H1 (cell line): ENCODE measurements around the gene NFKBIL1. TPM values are rescaled to one million over a fixed set of nuclear protein-coding genes. Genes with fewer than 3 reads are reported as not detected.

Experiments used
- CTCF ChIA-PET: fragments of 300-600 bp; sonication (Branson Sonifier 250); formaldehyde crosslinking; loops from one replicate; lab custom pipeline; 2021; ENCODE audit not compliant: partially characterized antibody; lab: Charles Lee
- POLR2A ChIA-PET: fragments of 300-600 bp; sonication (Branson Sonifier 250); formaldehyde crosslinking; loops from one replicate; lab custom pipeline; 2021; ENCODE audit warnings: inconsistent platforms; ENCODE audit not compliant: partially characterized antibody; lab: Charles Lee
- DNase-seq, 2 experiments: peaks; one replicate each; pipeline versions ENCODE4 v3.0.0 to v3.0.0-alpha.2; 2010 to 2022; ENCODE audit warnings: low spot score in 2 of 2, low read depth in 1 of 2, mixed read lengths in 1 of 2
- FAIRE-seq: peaks from 2 replicates; lab custom pipeline; 2011; peaks lifted over from hg19 to GRCh38; lab: Jason Lieb, UNC
- H2AFZ ChIP-seq: 2 replicates; pipeline ENCODE4 v1.8.1; 2012; ENCODE audit warnings: low read length, inconsistent platforms
- H2AK5ac ChIP-seq: 2 replicates; pipeline ENCODE4 v1.6.1; 2013; ENCODE audit warnings: low read depth, low read length
- H2BK120ac ChIP-seq: replicated peaks from 2 replicates; pipeline ENCODE3; 2013; ENCODE audit warnings: low read depth, low read length, inconsistent platforms
- H2BK12ac ChIP-seq: 2 replicates; pipeline ENCODE4 v1.6.1; 2013; ENCODE audit warnings: low read depth, low read length
- H2BK15ac ChIP-seq: 2 replicates; pipeline ENCODE4 v1.6.1; 2013; ENCODE audit warnings: low read length
- H2BK20ac ChIP-seq: 2 replicates; pipeline ENCODE4 v1.6.1; 2013; ENCODE audit warnings: low read length
- H2BK5ac ChIP-seq: 2 replicates; pipeline ENCODE4 v1.6.1; 2013; ENCODE audit warnings: low read depth, low read length
- H3K14ac ChIP-seq: 2 replicates; pipeline ENCODE4 v1.6.1; 2013; ENCODE audit warnings: inconsistent platforms; ENCODE audit not compliant: insufficient read length
- H3K18ac ChIP-seq: 2 replicates; pipeline ENCODE4 v1.6.1; 2013; ENCODE audit warnings: low read length; ENCODE audit errors: extremely low read depth
- H3K23ac ChIP-seq: 2 replicates; pipeline ENCODE4 v1.6.1; 2013; ENCODE audit warnings: inconsistent platforms; ENCODE audit not compliant: insufficient read length
- H3K23me2 ChIP-seq: 2 replicates; pipeline ENCODE4 v1.6.1; 2013; ENCODE audit warnings: low read depth, low read length
- H3K27ac ChIP-seq: 2 replicates; pipeline ENCODE4 v1.6.1; 2011; ENCODE audit warnings: low read depth, low read length, inconsistent platforms
- H3K27me3 ChIP-seq, 4 experiments: replicated peaks in 1 of 4; 1 replicate in 1 of 4; 2 replicates in 3 of 4; pipeline versions ENCODE4 v1.6.1 to v1.8.1; 2011 to 2013; ENCODE audit warnings: low read length in 3 of 4, mild to moderate bottlenecking in 3 of 4, inconsistent platforms in 2 of 4, mixed read lengths in 2 of 4, moderate library complexity in 1 of 4; ENCODE audit not compliant: control insufficient read depth in 3 of 4, insufficient read depth in 3 of 4; ENCODE audit errors: extremely low read depth in 1 of 4
- H3K36me3 ChIP-seq, 4 experiments: 2 replicates each; pipeline versions ENCODE4 v1.6.1 to v1.8.1; 2011 to 2013; ENCODE audit warnings: mild to moderate bottlenecking in 4 of 4, low read length in 3 of 4, moderate library complexity in 2 of 4, control low read depth in 1 of 4, inconsistent platforms in 1 of 4; ENCODE audit not compliant: insufficient read depth in 4 of 4, control insufficient read depth in 2 of 4
- H3K4ac ChIP-seq: replicated peaks from 2 replicates; pipeline ENCODE3; 2013; ENCODE audit warnings: low read length, low read depth, mixed read lengths, inconsistent platforms; ENCODE audit not compliant: insufficient read length
- H3K4me1 ChIP-seq, 4 experiments: replicated peaks in 1 of 4; 1 replicate in 1 of 4; 2 replicates in 3 of 4; pipeline versions ENCODE4 v1.6.1 to v1.8.1; 2011 to 2013; ENCODE audit warnings: low read length in 3 of 4, inconsistent platforms in 2 of 4, mixed read lengths in 1 of 4; ENCODE audit not compliant: insufficient read depth in 4 of 4, control insufficient read depth in 3 of 4
- H3K4me2 ChIP-seq, 2 experiments: 2 replicates each; pipeline versions ENCODE4 v1.6.1 to v1.8.1; 2011 to 2013; ENCODE audit warnings: low read depth in 2 of 2, low read length in 2 of 2, control low read depth in 1 of 2, inconsistent platforms in 1 of 2, mild to moderate bottlenecking in 1 of 2; ENCODE audit not compliant: insufficient read depth in 1 of 2
- H3K4me3 ChIP-seq, 4 experiments: fragments of 200-600, 300-600 bp in 1 of 4; sonication (generic), shearing (Covaris generic), sonication (Bioruptor Twin) in 1 of 4; 2 replicates each; pipeline versions ENCODE4 v1.5.1 to v1.8.1; 2011 to 2016; ENCODE audit warnings: low read length in 4 of 4, low read depth in 3 of 4, control low read depth in 2 of 4, inconsistent platforms in 2 of 4, mild to moderate bottlenecking in 2 of 4, mixed read lengths in 1 of 4, moderate library complexity in 1 of 4; ENCODE audit not compliant: insufficient read depth in 2 of 4; ENCODE audit errors: extremely low read depth in 1 of 4
- H3K56ac ChIP-seq: replicated peaks from 2 replicates; pipeline ENCODE3; 2013; ENCODE audit warnings: low read depth, mild to moderate bottlenecking, mixed read lengths, low read length, inconsistent platforms; ENCODE audit not compliant: insufficient read length
- H3K79me1 ChIP-seq: 2 replicates; pipeline ENCODE4 v1.6.1; 2013; ENCODE audit warnings: low read depth, low read length, control low read depth
- H3K79me2 ChIP-seq, 2 experiments: 2 replicates each; pipeline versions ENCODE4 v1.6.1 to v1.8.1; 2012 to 2013; ENCODE audit warnings: low read length in 2 of 2, mild to moderate bottlenecking in 2 of 2, inconsistent platforms in 1 of 2; ENCODE audit not compliant: insufficient read depth in 2 of 2, control insufficient read depth in 1 of 2
- H3K9ac ChIP-seq, 4 experiments: replicated peaks in 1 of 4; 1 replicate in 1 of 4; 2 replicates in 3 of 4; pipeline versions ENCODE4 v1.6.1 to v1.8.1; 2011 to 2013; ENCODE audit warnings: low read depth in 3 of 4, low read length in 3 of 4, control low read depth in 2 of 4, mild to moderate bottlenecking in 2 of 4, moderate library complexity in 2 of 4, inconsistent platforms in 1 of 4; ENCODE audit errors: extremely low read depth in 1 of 4
- H3K9me3 ChIP-seq, 2 experiments: 2 replicates each; pipeline versions ENCODE4 v1.6.1 to v1.8.1; 2012 to 2013; ENCODE audit warnings: mild to moderate bottlenecking in 2 of 2, moderate library complexity in 2 of 2, control low read depth in 1 of 2, inconsistent platforms in 1 of 2, low read depth in 1 of 2, low read length in 1 of 2, mixed read lengths in 1 of 2; ENCODE audit not compliant: insufficient read depth in 2 of 2
- H4K20me1 ChIP-seq, 2 experiments: replicated peaks in 1 of 2; 2 replicates each; pipeline versions ENCODE3 to v1.8.1; 2011 to 2013; ENCODE audit warnings: inconsistent platforms in 2 of 2, low read length in 2 of 2, mild to moderate bottlenecking in 1 of 2; ENCODE audit not compliant: insufficient read depth in 2 of 2, control insufficient read depth in 1 of 2
- H4K5ac ChIP-seq: 2 replicates; pipeline ENCODE4 v1.6.1; 2013; ENCODE audit warnings: low read length, low read depth, mixed read lengths, inconsistent platforms; ENCODE audit not compliant: insufficient read length
- H4K8ac ChIP-seq: 2 replicates; pipeline ENCODE4 v1.8.0; 2013; ENCODE audit warnings: mild to moderate bottlenecking, moderate library complexity, low read length, inconsistent platforms; ENCODE audit not compliant: insufficient read depth; ENCODE audit errors: extremely low read depth
- H4K91ac ChIP-seq: replicated peaks from 2 replicates; pipeline ENCODE3; 2013; ENCODE audit warnings: low read length, mixed read lengths, inconsistent platforms; ENCODE audit not compliant: insufficient read length
- ATF3 ChIP-seq: IDR thresholded peaks from 2 replicates; pipeline ENCODE4 v1.6.1; 2011; ENCODE audit warnings: low read depth, mild to moderate bottlenecking, low read length; ENCODE audit not compliant: insufficient read depth
- E2F6 ChIP-seq: IDR thresholded peaks from 2 replicates; pipeline ENCODE4 v1.6.1; 2012; ENCODE audit warnings: inconsistent platforms
- EZH2 ChIP-seq: fragments of 200-600 bp; sonication (generic); IDR thresholded peaks from 2 replicates; pipeline ENCODE4 v1.7.1; 2012; ENCODE audit warnings: low read depth, mild to moderate bottlenecking, moderate library complexity, low read length, inconsistent platforms; ENCODE audit not compliant: severe bottlenecking
- JUND ChIP-seq: IDR thresholded peaks from 2 replicates; pipeline ENCODE4 v1.6.1; 2011; ENCODE audit warnings: mild to moderate bottlenecking, improper control_type of control experiment, low read length
- POU5F1 ChIP-seq: IDR thresholded peaks from 2 replicates; pipeline ENCODE4 v1.6.1; 2011; ENCODE audit warnings: low read depth, mild to moderate bottlenecking, low read length, moderate library complexity
- RNF2 ChIP-seq: fragments of 200-900, 300-1000 bp; sonication (generic); IDR thresholded peaks from 2 replicates; pipeline ENCODE4 v1.7.1; 2016; ENCODE audit warnings: borderline replicate concordance, low read depth, mild to moderate bottlenecking, antibody characterized with exemption, low read length; ENCODE audit not compliant: poor library complexity, severe bottlenecking; ENCODE audit errors: missing control alignments
- SRF ChIP-seq: IDR thresholded peaks from 2 replicates; pipeline ENCODE4 v1.6.1; 2011; ENCODE audit warnings: mild to moderate bottlenecking, low read depth, low read length, moderate library complexity
- TEAD4 ChIP-seq: IDR thresholded peaks from 2 replicates; pipeline ENCODE4 v1.6.1; 2012; ENCODE audit warnings: low read depth, low read length, inconsistent platforms, mixed read lengths
- USF2 ChIP-seq: IDR thresholded peaks from 2 replicates; pipeline ENCODE4 v1.6.1; 2011; ENCODE audit warnings: low read length, improper control_type of control experiment
- WGBS, 2 experiments: shearing (Covaris generic) in 1 of 2; methylation state at CpG; one replicate each; pipeline versions ENCODE4 v1.1.6 to v1.1.7; 2013 to 2015; ENCODE audit warnings: low lambda C conversion rate in 2 of 2, mixed read lengths in 2 of 2, inconsistent platforms in 1 of 2, low coverage in 1 of 2, missing lambda C conversion rate in 1 of 2; ENCODE audit not compliant: insufficient replicate concordance in 2 of 2, insufficient coverage in 1 of 2, insufficient read length in 1 of 2; ENCODE audit errors: extremely low coverage in 1 of 2, missing lambda C conversion rate in 1 of 2; 5-methylcytosine and 5-hydroxymethylcytosine counted together
- polyA plus RNA-seq, 7 experiments: library from polyadenylated mRNA; depleted of rRNA in 3 of 7; stranded (reverse) in 5 of 7; unstranded in 2 of 7; fragments of >200 nt in 5 of 7; fragments of 200-250 nt in 2 of 7; gene quantifications; 1 replicate in 5 of 7; 2 replicates in 1 of 7; 4 replicates in 1 of 7; pipeline versions ENCODE4 v1.2.1 to v1.2.3, GENCODE V29; 2011 to 2013; ENCODE audit warnings: missing spikeins in 2 of 7, mixed read lengths in 2 of 7
- total RNA-seq: library from RNA; stranded (reverse); fragmentation: NEBNext Ultra II Directional; extraction: Animal tissue kit (Norgen Biotek cat#: 25700); gene quantifications from 2 replicates; pipeline ENCODE4 v1.2.1, GENCODE V29; 2021

The NFKBIL1 gene
- total and polyA plus RNA-seq, 2 of the 8 experiments (the other 6 are each of a cell fraction or from before 2014, with no cell fraction given) = 7.5 to 11.2 TPM

- Histone ChIP-seq H3K56ac (no peak overlapping the region), H3K79me1 (no peaks in the 10 kb centered on the region), H3K9me3 (no peaks in the 10 kb centered on the region), H4K91ac (no peak overlapping the region), H3K27ac (no peak overlapping the region), H4K5ac (no peak overlapping the region), H3K79me2 (no peaks in the 10 kb centered on the region), H3K9ac (no peak overlapping the region), H3K36me3 (no peaks in the 10 kb centered on the region), H2BK20ac (no peak overlapping the region), H3K4me1 (peaks cover 0 to 5% (median 3%) of the 10 kb centered on the region in 4 experiments; a peak in 5 of 7 replicates), H4K20me1 (no peaks in the 10 kb centered on the region), H2BK15ac (no peak overlapping the region), H3K14ac (no peak overlapping the region), H4K8ac (no peak overlapping the region), H2BK120ac (no peak overlapping the region), H3K18ac (no peak overlapping the region), H2BK5ac (no peak overlapping the region), H2AK5ac (no peak overlapping the region), H3K27me3 (no peaks in the 10 kb centered on the region; a peak in 2 of 7 replicates), H2AFZ (no peak overlapping the region), H3K23ac (no peak overlapping the region), H3K4ac (no peak overlapping the region), H3K4me2 (no peak overlapping the region), H3K23me2 (0 out of 2 replicates have a peak, but pooled peaks cover 2% of the 10 kb centered on the region), H2BK12ac (no peak overlapping the region), H3K4me3 (no peak overlapping the region)
- ChIA-PET POLR2A (interaction anchor here (0.7 to 3.9 kb wide), 13 partner anchors 8 to 58 kb away, joined by 3 to 16 read pairs (median 4); partner anchors contain the start of genes ATP6V1G2, DDX39B, MCCD1 and NFKBIL1), CTCF (interaction anchor here (0.9 to 22.0 kb wide), 14 partner anchors 5 to 71 kb away, joined by 3 to 640 read pairs (median 7); partner anchors contain the start of genes AIF1, ATP6V1G2, LST1 and LTB)
- TF ChIP-seq JUND = no peak
- TF ChIP-seq EZH2 = no peak
- TF ChIP-seq E2F6 = no peak
- TF ChIP-seq ATF3 = no peak
- TF ChIP-seq POU5F1 = no peak
- no peak for TF ChIP-seq TEAD4
- no peak for TF ChIP-seq RNF2
- no peak for TF ChIP-seq SRF
- no peak for TF ChIP-seq USF2
- FAIRE-seq (no peak), DNase-seq (no peak)
- WGBS, 2 experiments = 81% methylated on average over 9 of the region's 9 CpGs; no CpG with 5 or more reads in 1 of the 2 experiments
Observed at GRCh38 chr6:31586599-31587281, 39.3 kb downstream of the NFKBIL1 start.
